ENCODE measurements around the gene LIAS.

GRCh38 chr4:39452860-39453587, 5.8 kb upstream of the LIAS start:
- no peak for TF ChIP-seq ATF7 (IDR thresholded peaks at IDR 0.05; ENCODE audit: low read depth)
- TF ChIP-seq POLR2A (IDR thresholded peaks at IDR 0.05; ENCODE audit: low read depth, low read length): peak; percentile 47
- TF ChIP-seq SPI1 (IDR thresholded peaks at IDR 0.05; ENCODE audit: borderline replicate concordance, insufficient read depth, low read depth, low read length): no peak
- TF ChIP-seq CTCF (IDR thresholded peaks at IDR 0.05 in 2 of 3, conservative IDR thresholded peaks at IDR 0.05 in 1 of 3; ENCODE audit: control insufficient read depth in 2 of 3, extremely low read depth in 1 of 3, insufficient read depth in 1 of 3, low read depth in 3 of 3, low read length in 3 of 3): no peak
- TF ChIP-seq SREBF2 (IDR thresholded peaks at IDR 0.05; ENCODE audit: low read length): no peak
- TF ChIP-seq ATF2 (IDR thresholded peaks at IDR 0.05; ENCODE audit: low read length): no peak
- TF ChIP-seq ZNF274 (IDR thresholded peaks at IDR 0.05; ENCODE audit: insufficient read depth, insufficient read length): no peak
- no peak for TF ChIP-seq REST (IDR thresholded peaks at IDR 0.05; ENCODE audit: low read depth, low read length)
- no peak for TF ChIP-seq EP300 (IDR thresholded peaks at IDR 0.05; ENCODE audit: borderline replicate concordance in 1 of 2, control insufficient read depth in 1 of 2, low read depth in 2 of 2, low read length in 2 of 2)

All from GM12878 (cell line).